ENCODE data around the gene DPH1. TPM values are rescaled to one million over a fixed set of nuclear protein-coding genes. Genes with fewer than 3 reads are reported as not detected.
A peak's percentile ranks its signal among the peaks of the same experiment; 100 is the strongest.
"Not testable (repeated sequence)": the region's sequence is repeated elsewhere in the genome, so short reads cannot be mapped to it uniquely, and the experiment has no call there.

The DPH1 gene
- polyA plus RNA-seq (2012; ENCODE audit: insufficient read depth, insufficient read length, low read depth), result 130 TPM

- Histone ChIP-seq H3K4me3 (ENCODE audit: low read depth, low read length) (peak within 1 kb of the TSS; percentile 81), H3K4me1 (peaks cover 6% of the 10 kb centered on the region; the same call in 1 of the 2 replicates), H3K27me3 (peaks cover 8% of the 10 kb centered on the region), H3K9me3 (no peaks in the 10 kb centered on the region), H3K36me3 (no peaks in the 10 kb centered on the region)
- peak; percentile 88 for DNase-seq
- no peak for TF ChIP-seq CTCF (IDR thresholded peaks at IDR 0.05; ENCODE audit: low read depth, low read length)
Measured at GRCh38 chr17:2029911-2030778, at the start of gene DPH1. Gene DPH1 (plus strand): TSS chr17:2030153. CDS start chr17:2030170, 17 bp downstream.

- Histone ChIP-seq H3K4me3 (ENCODE audit: low read depth, low read length) (no peak overlapping the region), H3K36me3 (no peaks in the 10 kb centered on the region), H3K9me3 (no peaks in the 10 kb centered on the region), H3K4me1 (no peaks in the 10 kb centered on the region), H3K27me3 (no peaks in the 10 kb centered on the region)
- no peak for TF ChIP-seq CTCF (IDR thresholded peaks at IDR 0.05; ENCODE audit: low read depth, low read length)
- no peak for DNase-seq
Measured at GRCh38 chr17:1980665-1981250, 49.2 kb upstream of the DPH1 start.

GRCh38 chr17:1982793-1983366, 47.1 kb upstream of the DPH1 start:
- not testable (repeated sequence) for H3K4me3 ChIP-seq (ENCODE audit: low read depth, low read length); H3K9me3 ChIP-seq; H3K4me1 ChIP-seq; H3K27me3 ChIP-seq; H3K36me3 ChIP-seq; DNase-seq

GRCh38 chr17:1985093-1985492, 44.9 kb upstream of the DPH1 start:
- no peak for TF ChIP-seq CTCF (IDR thresholded peaks at IDR 0.05; ENCODE audit: low read depth, low read length)
- Histone ChIP-seq H3K36me3 (no peaks in the 10 kb centered on the region), H3K4me1 (no peaks in the 10 kb centered on the region), H3K27me3 (no peaks in the 10 kb centered on the region), H3K9me3 (no peaks in the 10 kb centered on the region), H3K4me3 (ENCODE audit: low read depth, low read length) (no peak overlapping the region)
- no peak for DNase-seq

- no peak for TF ChIP-seq CTCF (IDR thresholded peaks at IDR 0.05; ENCODE audit: low read depth, low read length)
- H3K4me3 ChIP-seq (ENCODE audit: low read depth, low read length), result no peak overlapping the region
- H3K9me3 ChIP-seq, result no peaks in the 10 kb centered on the region
- H3K4me1 ChIP-seq, result no peaks in the 10 kb centered on the region
- no peaks in the 10 kb centered on the region for H3K27me3 ChIP-seq
- DNase-seq, result no peak
- no peaks in the 10 kb centered on the region for H3K36me3 ChIP-seq
Measured at GRCh38 chr17:1985686-1986085, 44.3 kb upstream of the DPH1 start.

GRCh38 chr17:1986783-1987451, 43.0 kb upstream of the DPH1 start:
- Histone ChIP-seq H3K27me3 (no peaks in the 10 kb centered on the region), H3K4me1 (no peaks in the 10 kb centered on the region), H3K36me3 (no peaks in the 10 kb centered on the region), H3K4me3 (ENCODE audit: low read depth, low read length) (no peak overlapping the region), H3K9me3 (no peaks in the 10 kb centered on the region)
- DNase-seq, result no peak
- TF ChIP-seq CTCF (IDR thresholded peaks at IDR 0.05; ENCODE audit: low read depth, low read length), result no peak

All from BE2C (cell line).